Upper lobe of left lung (tissue), 4 donors: ENCODE data around the gene TCF23.

Source experiments
- CTCF ChIP-seq, 6 experiments: fragments of 450-650 bp in 4 of 6; fragments of 200-600 bp in 2 of 6; sonication (generic) in 2 of 6; IDR thresholded peaks; one replicate each; pipeline ENCODE4 v1.5.1; 2016 to 2019; ENCODE audit warnings: antibody characterized with exemption in 6 of 6
- POLR2A ChIP-seq, 4 donors: fragments of 450-650 bp; IDR thresholded peaks; one replicate each; pipeline ENCODE4 v1.5.1; 2016 to 2017; ENCODE audit warnings: antibody characterized with exemption in 4 of 4, mild to moderate bottlenecking in 2 of 4
- POLR2AphosphoS5 ChIP-seq, 2 donors: sonication (generic); formaldehyde crosslinking; IDR thresholded peaks; one replicate each; pipeline ENCODE4 v1.5.1; 2017; ENCODE audit warnings: antibody characterized with exemption in 2 of 2

DNA sequence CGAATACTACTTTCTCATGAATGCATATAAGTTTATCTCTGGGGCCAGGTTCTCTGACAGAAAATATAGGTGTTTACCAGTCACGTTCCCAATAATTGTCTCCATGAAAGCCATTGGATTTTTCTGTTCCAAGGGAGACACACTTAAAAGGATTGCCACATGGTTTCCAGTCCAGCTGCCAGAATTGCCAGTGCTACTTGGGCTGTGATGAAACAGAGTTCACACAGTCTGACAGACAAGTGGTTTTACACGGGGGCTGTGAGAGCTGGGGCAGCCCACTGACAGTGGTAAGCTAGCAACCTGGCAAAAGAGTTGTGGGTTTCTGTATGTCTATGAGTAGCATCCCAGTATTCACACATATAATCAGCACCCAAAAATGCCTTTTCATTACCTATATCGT lies 35.3 kb downstream of the TCF23 start:
- TF ChIP-seq POLR2A (IDR thresholded peaks at IDR 0.05): no peak
- no peak for TF ChIP-seq CTCF (IDR thresholded peaks at IDR 0.05)
- peak; percentile 12 to 16 for TF ChIP-seq POLR2AphosphoS5 (IDR thresholded peaks at IDR 0.05)
